ENCODE results near the gene TTI1. TPM values are rescaled to one million over a fixed set of nuclear protein-coding genes. Genes with fewer than 3 reads are reported as not detected.

Gene TTI1
- total and polyA plus RNA-seq, 2 experiments from 2014 or later, result 15.1 TPM

DNA sequence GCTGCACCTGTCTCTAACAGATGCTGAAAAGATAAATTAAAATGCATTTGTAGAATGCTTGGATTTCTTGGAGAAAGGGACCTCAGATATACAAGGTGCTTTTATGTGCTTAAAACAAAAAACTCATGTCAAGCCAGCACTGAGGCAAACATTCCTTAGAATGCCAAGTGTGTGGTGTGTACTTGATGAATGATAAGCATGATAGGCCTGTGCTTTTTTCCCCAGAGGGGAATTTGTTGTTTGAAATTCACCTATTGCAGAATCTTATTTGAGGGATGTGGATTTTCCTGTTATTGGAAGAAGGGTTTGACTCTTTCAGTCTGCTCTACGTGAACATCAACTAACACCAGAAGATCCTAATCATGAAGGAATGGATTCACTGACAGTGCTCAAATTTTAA, 28.8 kb downstream of the TTI1 start:
- Histone ChIP-seq H3K36me3 (replicated peaks; ENCODE audit: insufficient read depth, low read depth) (no peaks in the 10 kb centered on the region), H3K4me3 (no peak overlapping the region), H3K4me2 (no peak overlapping the region), H3K27ac (no peak overlapping the region), H3K4me1 (ENCODE audit: insufficient read depth) (no peaks in the 10 kb centered on the region), H4K20me1 (ENCODE audit: insufficient read depth, poor library complexity, severe bottlenecking) (no peaks in the 10 kb centered on the region), H3K79me2 (peaks cover 15% of the 10 kb centered on the region), H3K9me2 (replicated peaks; ENCODE audit: insufficient read depth) (no peaks in the 10 kb centered on the region), H2AFZ (no peak overlapping the region), H3K9me3 (ENCODE audit: low read depth) (no peaks in the 10 kb centered on the region), H3K27me3 (no peaks in the 10 kb centered on the region)
- 93% methylated on average over 1 of the region's 1 CpG for WGBS (ENCODE audit: low lambda C conversion rate, missing lambda C conversion rate)
- TF ChIP-seq EZH2phosphoT487 (IDR thresholded peaks at IDR 0.05; ENCODE audit: low read depth, severe bottlenecking, unreplicated experiment) (no peak), EZH2 (IDR thresholded peaks at IDR 0.05; ENCODE audit: borderline replicate concordance) (no peak)
- TF ChIP-seq, protein P1, sequence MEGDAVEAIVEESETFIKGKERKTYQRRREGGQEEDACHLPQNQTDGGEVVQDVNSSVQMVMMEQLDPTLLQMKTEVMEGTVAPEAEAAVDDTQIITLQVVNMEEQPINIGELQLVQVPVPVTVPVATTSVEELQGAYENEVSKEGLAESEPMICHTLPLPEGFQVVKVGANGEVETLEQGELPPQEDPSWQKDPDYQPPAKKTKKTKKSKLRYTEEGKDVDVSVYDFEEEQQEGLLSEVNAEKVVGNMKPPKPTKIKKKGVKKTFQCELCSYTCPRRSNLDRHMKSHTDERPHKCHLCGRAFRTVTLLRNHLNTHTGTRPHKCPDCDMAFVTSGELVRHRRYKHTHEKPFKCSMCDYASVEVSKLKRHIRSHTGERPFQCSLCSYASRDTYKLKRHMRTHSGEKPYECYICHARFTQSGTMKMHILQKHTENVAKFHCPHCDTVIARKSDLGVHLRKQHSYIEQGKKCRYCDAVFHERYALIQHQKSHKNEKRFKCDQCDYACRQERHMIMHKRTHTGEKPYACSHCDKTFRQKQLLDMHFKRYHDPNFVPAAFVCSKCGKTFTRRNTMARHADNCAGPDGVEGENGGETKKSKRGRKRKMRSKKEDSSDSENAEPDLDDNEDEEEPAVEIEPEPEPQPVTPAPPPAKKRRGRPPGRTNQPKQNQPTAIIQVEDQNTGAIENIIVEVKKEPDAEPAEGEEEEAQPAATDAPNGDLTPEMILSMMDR (IDR thresholded peaks at IDR 0.05; ENCODE audit: poor library complexity), result no peak
- DNase-seq (ENCODE audit: low spot score), result no peak

DNA sequence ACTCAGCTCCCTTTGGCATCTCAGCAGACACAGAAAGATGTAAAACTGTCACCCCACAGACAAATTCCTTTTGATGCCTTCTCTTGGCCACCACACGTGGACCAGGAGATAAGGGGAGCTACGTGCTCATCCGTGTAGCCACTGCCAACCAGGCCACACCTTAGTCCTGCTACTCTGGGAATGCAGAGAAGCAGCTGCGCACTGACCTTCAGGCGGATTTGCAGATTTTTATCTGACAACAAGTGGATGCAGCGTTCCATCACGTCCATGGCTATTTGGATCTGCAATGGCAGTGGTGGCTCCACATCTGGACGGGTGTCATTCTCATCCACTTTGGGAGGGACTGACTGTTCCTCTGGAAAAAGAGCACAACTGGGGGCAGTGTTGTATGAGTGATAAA, 30.8 kb downstream of the TTI1 start:
- Histone ChIP-seq H2AFZ (no peak overlapping the region), H3K9me2 (replicated peaks; ENCODE audit: insufficient read depth) (no peaks in the 10 kb centered on the region), H3K27ac (peak overlapping the region; percentile 70), H3K9me3 (ENCODE audit: low read depth) (no peaks in the 10 kb centered on the region), H3K4me2 (no peak overlapping the region), H3K4me3 (no peak overlapping the region), H3K27me3 (no peaks in the 10 kb centered on the region), H3K36me3 (replicated peaks; ENCODE audit: insufficient read depth, low read depth) (no peaks in the 10 kb centered on the region), H4K20me1 (ENCODE audit: insufficient read depth, poor library complexity, severe bottlenecking) (no peaks in the 10 kb centered on the region), H3K79me2 (no peaks in the 10 kb centered on the region), H3K4me1 (ENCODE audit: insufficient read depth) (no peaks in the 10 kb centered on the region)
- WGBS (ENCODE audit: low lambda C conversion rate, missing lambda C conversion rate), result 84% methylated on average over 8 of the region's 8 CpGs
- TF ChIP-seq EZH2 (IDR thresholded peaks at IDR 0.05; ENCODE audit: borderline replicate concordance), result no peak
- TF ChIP-seq EZH2phosphoT487 (IDR thresholded peaks at IDR 0.05; ENCODE audit: low read depth, severe bottlenecking, unreplicated experiment), result no peak
- TF ChIP-seq, protein P1 (IDR thresholded peaks at IDR 0.05; ENCODE audit: poor library complexity), result no peak
- no peak for DNase-seq (ENCODE audit: low spot score)

DNA sequence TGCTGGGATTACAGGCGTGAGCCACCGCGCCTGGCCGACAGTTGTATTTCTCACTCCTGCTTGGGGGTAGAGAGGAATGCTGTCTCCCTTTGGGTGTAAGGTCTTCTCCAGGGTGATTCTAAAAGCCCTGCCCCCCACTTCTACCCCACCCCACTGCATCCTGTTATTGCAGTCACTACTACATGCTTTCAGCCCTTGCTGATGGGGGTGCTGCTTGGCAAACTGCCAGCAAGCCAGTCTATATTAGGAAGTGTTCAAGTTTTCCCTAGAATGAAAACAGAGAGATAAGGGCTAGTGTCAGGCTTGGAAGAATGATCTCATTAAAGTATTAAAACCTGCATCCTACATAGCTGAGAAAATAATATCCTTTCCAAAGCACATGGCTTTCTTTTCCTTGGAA, 31.3 kb downstream of the TTI1 start:
- TF ChIP-seq EZH2 (IDR thresholded peaks at IDR 0.05; ENCODE audit: borderline replicate concordance), result no peak
- Histone ChIP-seq H3K9me2 (replicated peaks; ENCODE audit: insufficient read depth) (no peaks in the 10 kb centered on the region), H3K9me3 (ENCODE audit: low read depth) (no peaks in the 10 kb centered on the region), H3K36me3 (replicated peaks; ENCODE audit: insufficient read depth, low read depth) (no peaks in the 10 kb centered on the region), H2AFZ (no peak overlapping the region), H4K20me1 (ENCODE audit: insufficient read depth, poor library complexity, severe bottlenecking) (no peaks in the 10 kb centered on the region), H3K27me3 (no peaks in the 10 kb centered on the region), H3K4me1 (ENCODE audit: insufficient read depth) (no peaks in the 10 kb centered on the region), H3K79me2 (no peaks in the 10 kb centered on the region), H3K4me2 (no peak overlapping the region), H3K4me3 (no peak overlapping the region), H3K27ac (peak overlapping the region; percentile 70)
- DNase-seq (ENCODE audit: low spot score), result peak; percentile 27
- 86% methylated on average over 4 of the region's 4 CpGs for WGBS (ENCODE audit: low lambda C conversion rate, missing lambda C conversion rate)

DNA sequence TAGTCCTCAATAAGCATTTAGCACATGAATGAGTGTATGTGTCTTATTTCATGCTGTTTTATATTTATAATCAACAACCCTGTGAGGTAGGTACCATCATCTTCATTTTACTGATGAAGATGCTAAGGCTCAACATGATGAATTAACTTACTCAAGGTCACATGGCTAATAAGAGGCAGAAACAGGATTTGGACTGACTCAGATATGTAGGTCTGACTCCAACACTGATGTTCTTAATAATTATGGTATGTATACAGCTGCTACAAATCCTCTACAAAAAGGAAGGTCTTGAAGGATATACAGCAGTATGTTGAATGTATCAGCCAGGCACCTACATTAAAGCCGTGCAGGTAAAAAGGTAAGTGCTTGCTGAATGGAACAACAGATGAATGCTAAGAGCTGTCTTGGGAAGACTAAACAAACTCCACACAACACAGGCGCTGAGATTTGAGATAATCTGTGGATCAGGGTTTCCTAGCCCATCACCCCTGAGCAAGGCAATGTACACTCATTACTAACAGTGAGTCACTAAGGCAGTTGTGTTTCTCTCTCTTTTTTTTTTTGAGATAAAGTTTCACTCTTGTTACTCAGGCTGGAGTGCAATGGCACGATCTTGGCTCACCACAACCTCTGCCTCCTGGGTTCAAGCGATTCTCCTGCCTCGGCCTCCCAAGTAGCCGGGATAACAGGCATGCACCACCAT, 31.9 kb downstream of the TTI1 start:
- no peak overlapping the region for H3K4me2 ChIP-seq
- H3K4me3 ChIP-seq, result no peak overlapping the region
- H3K9me2 ChIP-seq (replicated peaks; ENCODE audit: insufficient read depth), result no peaks in the 10 kb centered on the region
- DNase-seq (ENCODE audit: low spot score), result peak; percentile 36
- no peaks in the 10 kb centered on the region for H4K20me1 ChIP-seq (ENCODE audit: insufficient read depth, poor library complexity, severe bottlenecking)
- H2AFZ ChIP-seq, result no peak overlapping the region
- TF ChIP-seq EZH2phosphoT487 (IDR thresholded peaks at IDR 0.05; ENCODE audit: low read depth, severe bottlenecking, unreplicated experiment) (no peak), EZH2 (IDR thresholded peaks at IDR 0.05; ENCODE audit: borderline replicate concordance) (no peak)
- TF ChIP-seq, protein P1 (IDR thresholded peaks at IDR 0.05; ENCODE audit: poor library complexity), result no peak
- H3K27me3 ChIP-seq, result no peaks in the 10 kb centered on the region
- peak overlapping the region; percentile 70 for H3K27ac ChIP-seq
- H3K4me1 ChIP-seq (ENCODE audit: insufficient read depth), result no peaks in the 10 kb centered on the region
- H3K79me2 ChIP-seq, result no peaks in the 10 kb centered on the region
- WGBS (ENCODE audit: low lambda C conversion rate, missing lambda C conversion rate), result 77% methylated on average over 6 of the region's 6 CpGs
- no peaks in the 10 kb centered on the region for H3K36me3 ChIP-seq (replicated peaks; ENCODE audit: insufficient read depth, low read depth)
- no peaks in the 10 kb centered on the region for H3K9me3 ChIP-seq (ENCODE audit: low read depth)

Measured in hepatocyte (in vitro differentiated cells).